ENCODE measurements around the gene ESRP2. TPM values are rescaled to one million over a fixed set of nuclear protein-coding genes. Genes with fewer than 3 reads are reported as not detected.

ESRP2 gene
- total RNA-seq, 1 experiment from 2014 or later, result 122 TPM

DNA sequence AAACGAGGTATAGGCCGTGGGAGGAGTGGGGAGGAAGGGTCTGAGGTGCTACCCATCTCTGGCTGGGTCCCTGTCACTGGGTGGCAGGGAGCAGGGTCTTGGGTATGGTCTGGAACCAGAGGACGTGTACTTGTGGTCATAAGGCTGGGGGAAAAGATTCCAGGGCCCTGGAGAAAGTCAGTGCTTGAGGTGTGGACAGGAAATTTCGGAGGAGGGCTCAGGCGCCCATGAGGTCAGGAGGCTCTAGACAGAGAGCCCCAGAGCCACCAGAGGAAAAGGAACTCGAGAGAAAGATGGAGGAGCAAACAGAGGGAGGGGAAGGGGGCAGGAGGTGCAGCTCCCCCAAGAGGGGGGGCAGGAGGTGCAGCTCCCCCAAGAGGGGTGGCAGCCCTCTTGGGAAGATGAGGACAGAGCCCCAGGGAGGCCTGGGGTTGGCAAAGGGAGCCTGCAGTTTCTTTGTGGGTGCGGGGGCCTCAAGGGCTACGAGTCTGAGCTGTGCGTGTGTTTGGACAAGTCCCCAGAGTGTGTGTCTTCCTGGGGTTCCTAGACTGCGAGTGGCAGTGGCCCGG is 27.7 kb upstream of the ESRP2 start:
- DNase-seq (ENCODE audit: low spot score), result no peak

DNA sequence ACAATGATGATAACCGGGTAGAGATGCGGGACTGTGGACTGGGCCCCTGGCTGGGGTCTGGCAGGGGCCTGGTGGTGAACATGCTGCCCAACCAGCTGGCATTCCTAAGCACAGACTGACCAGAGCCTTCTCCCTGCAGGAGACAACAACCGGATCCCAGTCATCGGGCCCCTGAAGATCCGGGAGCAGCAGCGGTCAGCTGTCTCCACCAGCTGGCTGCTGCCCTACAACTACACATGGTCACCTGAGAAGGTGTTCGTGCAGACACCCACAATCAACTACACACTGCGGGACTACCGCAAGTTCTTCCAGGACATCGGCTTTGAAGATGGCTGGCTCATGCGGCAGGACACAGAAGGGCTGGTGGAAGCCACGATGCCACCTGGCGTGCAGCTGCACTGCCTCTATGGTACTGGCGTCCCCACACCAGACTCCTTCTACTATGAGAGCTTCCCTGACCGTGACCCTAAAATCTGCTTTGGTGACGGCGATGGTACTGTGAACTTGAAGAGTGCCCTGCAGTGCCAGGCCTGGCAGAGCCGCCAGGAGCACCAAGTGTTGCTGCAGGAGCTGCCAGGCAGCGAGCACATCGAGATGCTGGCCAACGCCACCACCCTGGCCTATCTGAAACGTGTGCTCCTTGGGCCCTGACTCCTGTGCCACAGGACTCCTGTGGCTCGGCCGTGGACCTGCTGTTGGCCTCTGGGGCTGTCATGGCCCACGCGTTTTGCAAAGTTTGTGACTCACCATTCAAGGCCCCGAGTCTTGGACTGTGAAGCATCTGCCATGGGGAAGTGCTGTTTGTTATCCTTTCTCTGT is 23.3 kb upstream of the ESRP2 start:
- DNase-seq (ENCODE audit: low spot score), result no peak

DNA sequence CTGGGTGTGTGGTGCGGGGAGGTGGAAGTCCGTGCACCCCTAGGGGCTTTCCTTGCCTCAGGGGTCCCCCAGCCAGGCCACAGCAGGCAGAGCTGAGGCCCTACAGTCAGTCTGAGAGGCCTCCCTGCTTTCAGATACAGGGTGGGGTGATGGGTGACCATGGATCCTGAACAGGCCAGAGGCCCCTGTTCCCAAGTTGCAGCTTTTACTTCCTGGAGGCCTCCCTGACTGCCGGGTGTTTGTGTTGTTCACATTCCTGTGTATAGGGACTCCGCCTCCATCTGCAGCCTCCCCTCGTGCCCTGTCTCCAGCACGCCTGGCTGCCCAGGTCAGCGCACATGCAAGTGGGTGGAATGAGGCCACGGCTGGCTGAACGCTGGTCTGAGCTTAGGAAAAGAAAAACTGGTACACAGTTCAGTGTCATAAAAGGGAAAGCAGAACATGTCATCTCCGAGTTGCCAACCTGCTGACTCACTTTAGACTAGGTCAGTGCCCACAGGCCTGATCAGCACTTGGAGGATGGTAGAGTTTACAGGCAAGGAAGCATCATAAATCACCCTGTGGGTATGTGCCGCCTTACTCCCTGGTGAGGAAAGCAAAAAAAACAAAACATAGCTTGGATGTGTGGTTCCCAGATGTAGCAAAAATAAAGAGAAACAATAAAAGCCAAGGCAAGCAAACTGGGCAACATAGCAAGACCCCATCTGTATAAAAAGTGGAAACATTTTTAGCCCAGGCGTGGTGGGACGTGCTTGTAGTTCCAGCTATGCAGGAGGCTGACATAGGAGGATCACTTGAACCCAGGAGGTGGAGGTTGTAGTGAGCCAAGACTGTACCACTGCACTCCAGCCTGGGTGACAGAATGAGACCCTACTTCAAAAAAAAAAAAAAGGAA is 22.2 kb upstream of the ESRP2 start:
- DNase-seq (ENCODE audit: low spot score), result peak; percentile 61

DNA sequence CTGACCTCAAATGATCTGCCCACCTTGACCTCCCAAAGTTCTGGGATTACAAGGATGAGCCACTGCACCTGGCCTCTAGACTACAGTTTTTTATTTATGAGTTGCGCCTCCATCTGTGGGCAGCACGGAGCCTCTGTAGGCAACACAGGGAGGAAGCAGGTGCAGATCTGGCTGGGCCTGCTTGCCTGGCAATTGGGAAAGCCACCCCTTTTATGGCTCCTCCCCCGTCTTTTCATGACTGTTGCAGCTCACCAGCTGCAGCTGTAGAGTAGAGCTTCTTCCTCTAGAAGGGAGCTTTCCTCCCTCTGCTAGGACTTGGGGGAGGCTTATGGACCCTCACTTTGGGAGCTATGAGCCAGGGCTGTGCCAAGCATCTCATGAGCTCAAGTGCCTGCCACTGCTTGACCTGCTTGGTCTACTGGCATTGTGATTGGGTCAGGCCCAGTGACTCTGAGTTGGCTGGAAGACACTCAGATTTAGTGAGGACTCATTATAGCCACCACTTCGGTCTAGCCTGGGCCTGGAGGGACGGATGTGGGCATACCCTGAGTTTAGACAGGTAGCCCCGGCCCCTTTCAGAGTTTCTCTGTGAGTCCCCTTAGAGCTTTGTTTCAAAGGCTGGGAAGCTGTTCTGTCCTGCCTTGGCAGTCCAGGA is 21.5 kb upstream of the ESRP2 start:
- no peak for DNase-seq (ENCODE audit: low spot score)

DNA sequence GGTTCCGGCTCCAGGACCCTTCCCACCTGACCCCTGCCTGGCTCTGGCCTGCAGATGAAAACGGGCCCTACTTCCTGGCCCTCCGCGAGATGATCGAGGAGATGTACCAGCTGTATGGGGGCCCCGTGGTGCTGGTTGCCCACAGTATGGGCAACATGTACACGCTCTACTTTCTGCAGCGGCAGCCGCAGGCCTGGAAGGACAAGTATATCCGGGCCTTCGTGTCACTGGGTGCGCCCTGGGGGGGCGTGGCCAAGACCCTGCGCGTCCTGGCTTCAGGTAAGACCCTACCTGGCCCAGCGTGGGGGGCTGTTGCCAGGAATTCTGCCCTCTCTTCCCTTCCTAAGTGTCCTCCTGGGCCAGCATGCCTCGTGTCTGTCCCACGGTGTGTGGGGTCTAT is 19.8 kb upstream of the ESRP2 start:
- no peak for DNase-seq (ENCODE audit: low spot score)

DNA sequence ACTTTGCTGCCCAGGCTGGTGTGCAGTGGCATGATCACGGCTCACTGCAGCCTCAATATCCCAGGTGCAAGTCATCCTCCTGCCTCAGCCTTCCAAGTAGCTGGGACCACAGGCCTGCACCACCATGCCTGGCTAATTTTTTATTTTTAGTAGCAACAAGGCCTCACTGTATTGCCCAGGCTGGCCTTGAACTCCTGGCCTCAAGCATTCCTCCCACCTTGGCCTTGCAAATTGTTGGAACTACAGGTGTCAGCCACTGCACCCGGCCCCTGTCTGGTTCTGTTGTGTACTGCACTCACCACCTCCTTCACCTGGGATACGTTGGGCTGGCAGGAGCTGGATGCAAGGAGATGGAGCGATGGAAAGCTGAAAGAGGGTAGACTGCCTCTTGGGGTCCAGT is 17.8 kb upstream of the ESRP2 start:
- no peak for DNase-seq (ENCODE audit: low spot score)

DNA sequence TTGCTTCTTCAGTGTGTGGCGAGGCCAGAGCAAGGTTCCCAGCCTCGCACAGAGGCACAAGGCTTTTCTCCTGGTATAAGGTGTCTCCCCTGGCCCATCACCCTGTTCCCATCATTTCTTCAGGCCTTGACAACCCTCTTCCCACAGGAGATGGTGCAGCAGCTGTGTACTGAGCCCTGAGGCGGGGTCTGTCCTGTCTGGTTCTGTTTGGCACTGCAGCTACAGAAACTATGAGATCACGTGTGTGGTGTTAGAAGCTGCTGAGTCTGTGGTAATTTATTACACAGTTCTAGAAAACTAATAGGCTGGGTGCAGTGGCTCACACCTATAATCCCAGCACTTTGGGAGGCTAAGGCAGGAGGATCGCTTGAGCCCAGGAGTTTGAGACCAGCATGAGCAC is 16.5 kb upstream of the ESRP2 start:
- DNase-seq (ENCODE audit: low spot score), result no peak

DNA sequence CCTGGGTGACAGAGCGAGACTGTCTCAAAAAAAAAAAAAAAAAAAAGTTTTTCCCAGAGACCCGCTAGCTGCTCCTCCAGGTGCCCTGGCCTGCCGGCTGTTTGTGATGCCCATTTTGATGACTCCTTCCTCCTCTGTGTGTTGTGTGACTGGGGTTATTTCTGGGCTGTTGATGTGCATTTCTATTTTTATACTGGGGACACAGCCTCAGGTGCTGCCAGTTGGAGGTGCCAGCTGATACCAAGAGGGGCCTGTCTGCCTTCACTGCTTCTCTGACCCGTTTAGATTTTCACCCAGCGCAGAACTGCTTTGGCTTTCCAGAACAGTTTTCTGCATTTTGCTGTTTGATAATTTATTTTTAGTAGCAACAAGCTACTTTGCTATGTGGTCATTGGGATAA is 15.9 kb upstream of the ESRP2 start:
- DNase-seq (ENCODE audit: low spot score), result no peak

DNA sequence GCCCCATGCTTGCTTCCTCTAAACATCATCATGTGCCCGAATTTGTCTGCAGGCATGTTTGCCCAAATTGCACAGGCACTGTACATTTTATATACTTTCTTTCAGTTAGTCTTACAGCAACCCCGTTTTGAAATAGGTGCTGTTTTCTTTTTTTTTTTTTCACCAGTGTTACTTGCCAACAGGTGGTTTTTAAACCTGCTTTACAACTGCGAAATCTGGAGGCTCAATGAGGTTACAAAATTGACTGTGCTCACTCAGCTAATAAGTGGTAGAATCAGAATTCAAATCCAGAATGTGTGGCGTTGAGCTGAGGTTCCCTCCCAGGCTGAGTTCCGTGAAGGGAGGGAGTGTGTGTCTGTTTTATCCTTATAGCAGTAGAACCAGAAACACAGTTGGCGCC is 15.0 kb upstream of the ESRP2 start:
- DNase-seq (ENCODE audit: low spot score), result no peak

DNA sequence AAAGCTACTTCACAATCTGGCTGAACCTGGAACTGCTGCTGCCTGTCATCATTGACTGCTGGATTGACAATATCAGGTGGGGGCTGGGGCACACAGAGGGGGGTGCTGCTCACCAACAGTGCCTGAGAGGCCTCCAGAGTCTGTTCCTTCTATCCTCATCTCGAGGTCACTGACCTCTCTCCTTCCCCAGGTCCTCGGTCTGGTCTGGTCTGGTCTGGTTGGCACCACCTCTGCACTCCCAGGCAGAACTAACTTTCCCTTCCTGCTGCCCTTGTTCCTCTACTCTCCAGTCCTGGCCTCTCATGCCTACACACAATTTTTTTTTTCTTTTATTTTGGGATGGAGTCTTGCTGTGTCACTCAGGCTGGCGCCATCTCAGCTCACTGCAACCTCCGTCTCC is 13.4 kb upstream of the ESRP2 start:
- no peak for DNase-seq (ENCODE audit: low spot score)

DNA sequence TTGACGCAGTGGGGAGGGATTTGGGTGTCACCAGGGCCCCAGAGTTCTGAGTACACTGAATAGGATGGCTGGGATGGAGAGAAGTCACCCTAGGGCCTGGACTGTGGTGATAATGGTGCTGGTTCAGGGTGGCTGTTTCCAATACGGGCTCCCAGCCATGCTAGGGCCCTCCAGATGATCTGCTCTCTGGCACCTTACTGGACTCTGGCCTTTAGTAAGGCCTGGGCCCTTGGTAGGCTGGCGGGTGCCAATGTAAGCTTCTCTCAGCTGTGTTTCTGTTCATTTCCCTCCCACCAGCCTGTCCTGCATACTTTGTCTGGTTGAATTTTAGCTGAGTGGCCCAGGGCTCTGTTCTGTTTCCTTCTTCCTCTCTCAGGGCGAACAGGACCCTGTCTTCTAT is 12.0 kb upstream of the ESRP2 start:
- no peak for DNase-seq (ENCODE audit: low spot score)

DNA sequence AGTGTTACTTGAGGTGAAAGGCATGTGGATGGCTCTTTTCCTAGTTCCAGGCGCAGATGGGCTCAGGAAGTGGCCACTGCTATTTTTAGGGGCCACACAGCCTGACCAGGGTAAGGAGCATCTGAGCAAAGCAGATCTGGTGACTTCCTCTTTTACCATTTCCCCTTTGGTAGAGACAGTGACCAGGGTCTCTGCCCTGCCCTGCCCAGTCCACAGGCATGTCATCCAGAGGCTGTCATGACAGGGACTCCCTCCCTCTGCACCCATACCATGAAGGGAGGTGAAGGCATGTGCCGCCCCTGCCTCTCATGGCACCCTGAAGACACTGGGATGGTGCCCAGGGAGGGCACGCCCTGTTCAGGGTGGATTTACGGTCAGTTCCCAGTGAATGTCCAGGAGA is 11.5 kb upstream of the ESRP2 start:
- DNase-seq (ENCODE audit: low spot score), result no peak

DNA sequence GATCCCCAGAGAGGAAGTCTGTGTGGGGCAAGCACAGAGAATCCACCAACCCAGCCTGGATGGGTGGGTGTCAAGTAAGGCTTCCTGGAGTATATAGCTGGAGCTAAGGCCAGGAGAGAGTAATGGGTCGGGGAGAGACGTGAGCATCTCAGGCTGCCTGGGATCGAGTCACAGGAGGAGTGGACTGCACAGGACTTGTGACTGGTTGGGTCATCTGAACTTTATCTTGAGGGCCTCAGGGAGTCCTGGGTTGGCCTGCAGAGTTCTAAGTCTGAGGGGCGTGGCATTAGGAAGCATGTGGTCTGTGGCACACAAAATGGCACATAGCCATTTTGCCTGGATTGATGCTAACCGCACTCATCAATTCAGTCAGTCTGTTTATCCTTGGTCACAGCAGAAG is 10.7 kb upstream of the ESRP2 start:
- DNase-seq (ENCODE audit: low spot score), result no peak

DNA sequence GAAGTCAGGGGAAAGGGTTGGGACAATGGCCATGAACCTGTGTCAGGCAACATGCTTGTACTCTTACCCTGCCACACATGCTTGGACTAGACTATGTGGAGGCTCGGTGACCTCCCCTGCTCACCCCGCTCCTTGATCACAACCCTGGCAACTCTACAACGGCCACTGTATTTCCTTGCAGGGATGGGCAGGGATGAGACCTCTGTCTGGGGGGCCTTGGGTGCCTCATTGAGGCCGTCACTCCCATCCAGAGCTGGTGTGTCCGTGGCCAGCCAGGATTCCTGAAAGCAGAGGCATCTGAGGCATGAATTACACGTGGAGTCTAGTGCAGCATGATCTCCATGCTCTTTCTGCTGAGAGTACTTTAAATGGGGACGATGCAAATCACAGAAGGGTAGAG is 10.2 kb upstream of the ESRP2 start:
- no peak for DNase-seq (ENCODE audit: low spot score)

DNA sequence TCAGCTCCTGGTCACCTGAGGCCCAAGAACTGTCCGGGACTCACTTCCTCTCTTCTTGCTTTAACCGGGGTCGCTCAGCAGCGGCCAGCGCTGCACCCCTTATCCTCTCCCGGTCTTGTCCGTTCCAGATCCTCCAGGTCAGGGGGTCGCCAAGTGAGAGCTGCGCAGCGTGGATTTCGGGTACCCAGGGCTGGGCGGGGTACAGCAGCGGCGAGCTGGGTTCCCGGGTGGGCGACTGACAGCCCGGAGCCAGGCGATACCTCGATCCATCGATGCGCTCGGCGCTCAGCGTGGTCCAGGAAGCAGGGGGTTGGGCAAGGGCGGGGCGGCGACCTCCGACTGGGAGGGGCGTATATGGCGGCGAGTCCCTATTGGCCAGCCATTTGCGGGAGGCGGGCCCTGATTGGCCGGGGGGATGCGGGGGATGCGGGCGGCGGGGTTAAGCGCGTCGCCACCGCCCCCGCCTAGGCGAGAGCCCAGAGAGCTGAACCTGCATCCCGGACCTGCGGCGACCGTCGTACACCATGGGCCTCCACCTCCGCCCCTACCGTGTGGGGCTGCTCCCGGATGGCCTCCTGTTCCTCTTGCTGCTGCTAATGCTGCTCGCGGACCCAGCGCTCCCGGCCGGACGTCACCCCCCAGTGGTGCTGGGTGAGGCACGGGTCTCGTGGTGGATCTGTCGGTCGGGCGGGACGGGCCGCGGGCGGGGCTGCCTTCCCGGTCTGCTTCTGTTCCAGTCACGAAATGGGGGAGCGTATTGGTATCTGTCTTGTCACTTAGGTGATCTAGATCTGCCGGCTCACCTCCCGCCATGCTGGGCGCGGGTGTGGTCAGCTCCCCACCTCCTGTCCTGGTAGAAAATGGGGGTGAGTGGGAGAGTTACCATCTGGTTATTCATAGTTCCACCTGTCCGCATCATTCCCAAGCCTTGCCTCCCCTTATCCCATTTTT is 9.3 kb upstream of the ESRP2 start, which contains the start of gene PLA2G15:
TSS of gene PLA2G15 (plus strand) at position 471 of the 951 bp plus-strand sequence. CDS start at position 525, 54 bp downstream.
- DNase-seq (ENCODE audit: low spot score), result peak; percentile 85

DNA sequence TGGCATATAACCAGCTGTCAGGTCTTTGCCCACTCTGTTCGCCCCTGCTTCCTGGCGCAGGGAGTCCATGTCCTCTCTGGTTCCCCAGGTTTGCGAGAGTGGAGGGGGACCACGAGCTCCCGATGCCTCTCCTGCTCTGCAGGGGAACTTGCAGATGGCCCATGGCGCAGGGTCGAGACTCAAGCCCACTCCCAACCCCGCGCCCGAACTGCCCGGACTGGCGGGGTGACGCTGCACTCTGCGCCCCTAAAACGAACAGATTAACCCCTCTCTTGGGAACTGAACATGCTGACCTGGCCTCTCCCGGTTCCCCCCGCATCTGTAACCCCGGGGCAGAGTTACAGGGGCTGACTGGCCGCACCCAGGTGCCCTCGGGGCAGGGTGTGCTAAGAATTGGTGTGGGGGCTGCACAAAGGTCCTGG is 8.6 kb upstream of the ESRP2 start:
- no peak for DNase-seq (ENCODE audit: low spot score)

DNA sequence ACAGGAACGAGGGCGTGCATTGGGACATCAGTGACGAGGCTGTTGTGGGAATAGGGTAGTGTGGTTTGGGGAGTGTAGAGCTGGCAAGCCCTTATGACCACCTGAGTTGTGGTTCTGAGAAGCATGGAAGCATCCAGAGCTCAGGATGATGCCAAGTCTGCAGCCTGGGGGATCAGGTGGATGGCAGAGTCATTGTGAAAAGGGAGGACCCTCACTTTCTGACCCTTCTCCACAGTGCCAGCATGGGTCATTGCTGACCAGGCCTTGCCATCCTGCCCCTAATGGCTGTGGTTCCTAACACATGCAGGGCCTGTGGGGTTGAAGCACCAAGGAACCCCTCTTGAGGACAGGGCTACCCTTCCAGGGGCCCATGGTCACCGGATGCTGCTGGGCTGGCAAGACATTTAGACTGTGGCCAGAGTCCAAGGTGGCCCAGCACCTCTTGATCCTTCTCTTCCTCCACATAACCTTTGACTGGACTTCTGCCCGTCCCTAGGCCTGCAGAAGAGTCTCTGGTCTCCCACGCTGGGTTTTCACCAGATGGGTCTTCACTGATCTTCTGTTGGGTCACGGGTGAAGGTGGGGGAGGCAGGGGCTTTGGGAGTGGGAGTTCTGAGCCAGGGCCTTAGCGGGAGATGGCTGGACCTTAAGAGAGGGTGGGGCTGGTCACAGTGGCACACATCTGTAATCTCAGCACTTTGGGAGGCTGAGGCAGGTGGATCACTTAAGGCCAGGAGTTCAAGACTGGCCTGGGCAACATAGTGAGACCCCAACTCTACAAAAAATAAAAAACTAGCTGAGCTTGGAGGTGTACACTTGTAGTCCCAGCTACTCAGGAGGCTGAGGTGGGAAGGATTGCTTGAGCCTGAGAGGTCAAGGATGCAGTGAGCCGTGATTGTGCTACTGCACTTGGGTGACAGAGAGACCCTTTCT is 7.3 kb upstream of the ESRP2 start:
- no peak for DNase-seq (ENCODE audit: low spot score)

DNA sequence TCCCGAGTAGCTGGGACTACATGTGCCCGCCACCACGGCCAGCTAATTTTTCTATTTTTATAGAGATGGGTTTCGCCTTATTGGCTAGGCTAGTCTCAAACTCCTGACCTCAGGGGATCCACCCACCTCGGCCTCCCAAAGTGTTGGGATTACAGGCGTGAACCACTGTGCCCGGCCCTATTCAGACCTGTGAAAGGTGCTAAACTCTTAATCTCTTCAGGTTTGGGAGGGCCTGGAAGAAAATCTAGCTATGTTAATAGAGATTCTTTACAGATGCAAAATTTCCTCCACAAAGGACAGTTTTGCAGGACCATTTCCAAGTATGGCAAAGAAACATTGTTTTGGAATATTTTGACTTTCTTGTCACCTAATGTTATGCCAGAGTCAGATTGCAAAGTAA is 6.2 kb upstream of the ESRP2 start:
- no peak for DNase-seq (ENCODE audit: low spot score)

DNA sequence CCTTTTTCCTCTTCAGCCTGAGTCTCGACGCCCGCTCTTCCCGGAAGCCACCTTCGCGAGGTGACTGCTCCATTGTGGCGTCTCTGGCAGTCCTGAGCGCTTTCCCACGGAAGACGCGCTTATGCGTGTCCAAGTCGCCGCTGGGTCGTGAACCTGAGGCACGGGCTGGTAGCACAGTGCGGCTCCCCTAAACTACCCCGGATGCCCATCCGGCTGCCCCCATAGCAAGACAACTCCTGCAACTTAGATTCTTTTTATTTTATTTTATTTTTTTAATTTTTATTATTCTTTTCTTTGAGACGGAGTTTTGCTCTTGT is 2.1 kb upstream of the ESRP2 start:
- no peak for DNase-seq (ENCODE audit: low spot score)
